GM23248 (cell line): ENCODE measurements around the gene RRBP1.

Source experiments
- EZH2 ChIP-seq: fragments of 200-600 bp; sonication (generic); IDR thresholded peaks from 2 replicates; pipeline ENCODE4 v1.6.1; 2018; ENCODE audit warnings: antibody characterized with exemption, mild to moderate bottlenecking; ENCODE audit not compliant: insufficient read depth, poor library complexity, severe bottlenecking
- EZH2phosphoT487 ChIP-seq: fragments of 200-600 bp; sonication (generic); IDR thresholded peaks from 2 replicates; pipeline ENCODE4 v1.6.1; 2018; ENCODE audit warnings: antibody characterized with exemption, moderate library complexity, mild to moderate bottlenecking, low read depth; ENCODE audit not compliant: insufficient read depth

GRCh38 chr20:17646209-17646960, 35.7 kb downstream of the RRBP1 start:
- TF ChIP-seq EZH2 (no peak), EZH2phosphoT487 (no peak)
